NT2/D1 (cell line): Measurements from ENCODE around the gene KCNG2.

Experiments
- DNase-seq: peaks from one replicate; pipeline ENCODE4 v3.0.0-alpha.2; 2011; ENCODE audit warnings: low read depth, low spot score
- H3K27me3 ChIP-seq: 2 replicates; pipeline ENCODE4 v1.6.0; 2011; ENCODE audit warnings: mild to moderate bottlenecking; ENCODE audit not compliant: insufficient read length, insufficient read depth
- H3K36me3 ChIP-seq: 2 replicates; pipeline ENCODE4 v1.6.1; 2011; ENCODE audit warnings: mild to moderate bottlenecking, low read length, mixed read lengths; ENCODE audit not compliant: insufficient read depth, insufficient read length
- H3K4me1 ChIP-seq: 2 replicates; pipeline ENCODE4 v1.5.1; 2011; ENCODE audit not compliant: insufficient read depth, insufficient read length
- H3K4me3 ChIP-seq: 2 replicates; pipeline ENCODE4 v1.5.1; 2011; ENCODE audit warnings: low read depth; ENCODE audit not compliant: insufficient read length
- H3K9ac ChIP-seq: 2 replicates; pipeline ENCODE4 v1.6.0; 2011; ENCODE audit warnings: low read depth; ENCODE audit not compliant: insufficient read length
- H3K9me3 ChIP-seq: 2 replicates; pipeline ENCODE4 v1.5.1; 2011; ENCODE audit warnings: mild to moderate bottlenecking, low read length; ENCODE audit not compliant: insufficient read depth
- SUZ12 ChIP-seq: IDR thresholded peaks from 2 replicates; pipeline ENCODE4 v1.6.1; 2011; ENCODE audit not compliant: insufficient read length, insufficient read depth; ENCODE audit errors: extremely low read depth
- YY1 ChIP-seq: IDR thresholded peaks from 2 replicates; pipeline ENCODE4 v1.6.1; 2011; ENCODE audit not compliant: insufficient read length, insufficient read depth
- ZNF274 ChIP-seq: IDR thresholded peaks from 2 replicates; pipeline ENCODE4 v1.6.1; 2011; ENCODE audit warnings: mild to moderate bottlenecking, low read depth, low read length

KCNG2 gene

GRCh38 chr18:79926715-79927606 lies 129.2 kb downstream of the KCNG2 start:
- no peaks in the 10 kb centered on the region for H3K27me3 ChIP-seq
- no peak for DNase-seq
- peaks cover 28% of the 10 kb centered on the region for H3K9me3 ChIP-seq
- no peak overlapping the region for H3K9ac ChIP-seq
- no peak overlapping the region for H3K4me3 ChIP-seq
- peaks cover 5% of the 10 kb centered on the region for H3K4me1 ChIP-seq
- H3K36me3 ChIP-seq, result peaks cover 14% of the 10 kb centered on the region
- TF ChIP-seq ZNF274 (no peak), SUZ12 (no peak), YY1 (no peak)

DNA sequence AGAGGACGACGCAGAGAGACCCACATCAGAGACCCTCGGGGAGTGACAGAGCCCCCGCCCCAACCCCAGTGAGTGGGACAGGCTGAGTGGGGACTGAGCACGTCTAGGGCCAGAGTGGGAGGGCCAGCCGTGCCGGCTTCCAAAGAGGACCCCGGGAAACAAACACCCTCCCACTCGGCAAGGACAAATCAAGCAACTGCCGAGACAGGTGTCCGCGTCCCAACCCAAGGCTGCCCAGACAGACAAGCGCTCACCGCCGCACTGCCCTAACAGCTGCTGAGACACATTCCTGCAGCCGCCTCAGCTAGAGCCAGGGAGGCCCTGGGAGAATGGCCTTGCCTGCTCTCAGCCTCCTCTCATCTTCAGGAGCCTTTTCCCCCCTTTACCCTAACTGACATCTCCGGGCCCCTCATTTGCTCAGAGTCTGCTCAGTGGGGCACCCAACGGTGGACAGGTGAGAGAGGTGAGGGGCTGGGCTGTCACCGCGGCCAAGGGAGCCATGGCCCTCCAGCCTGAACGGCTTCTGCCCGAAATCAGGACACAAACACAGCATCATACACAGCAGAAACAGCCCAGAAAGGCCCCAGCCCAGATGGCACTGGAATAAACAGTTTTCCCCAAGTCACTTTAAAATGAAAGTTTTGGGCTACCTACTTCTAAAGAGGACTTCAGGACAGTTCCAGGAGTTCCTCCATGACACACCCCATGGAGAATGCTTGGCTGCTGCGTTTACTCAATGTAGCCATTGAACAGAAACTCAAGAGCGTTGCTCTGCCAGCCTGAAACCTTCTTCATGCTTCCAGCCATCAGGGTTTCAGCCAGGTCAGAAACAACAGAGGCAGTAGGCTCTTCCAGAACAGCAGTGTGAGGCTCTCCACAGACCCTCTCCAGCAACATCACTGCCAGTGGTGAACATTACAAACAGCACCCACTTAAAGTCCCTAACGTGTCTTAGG lies 130.1 kb downstream of the KCNG2 start:
- no peak for TF ChIP-seq SUZ12
- no peak for TF ChIP-seq YY1
- TF ChIP-seq ZNF274, result no peak

GRCh38 chr18:79928563-79928960 lies 130.8 kb downstream of the KCNG2 start:
- H3K4me1 ChIP-seq, result peaks cover 5% of the 10 kb centered on the region
- no peak overlapping the region for H3K9ac ChIP-seq
- TF ChIP-seq YY1, result no peak
- no peak for TF ChIP-seq SUZ12
- TF ChIP-seq ZNF274, result no peak
- H3K27me3 ChIP-seq, result no peaks in the 10 kb centered on the region
- DNase-seq, result no peak
- no peak overlapping the region for H3K4me3 ChIP-seq
- H3K36me3 ChIP-seq, result peaks cover 12% of the 10 kb centered on the region
- H3K9me3 ChIP-seq, result peaks cover 44% of the 10 kb centered on the region

More for the DNA sequence above, 130.1 kb downstream of the KCNG2 start:
- Histone ChIP-seq H3K27me3 (no peaks in the 10 kb centered on the region), H3K36me3 (peaks cover 14% of the 10 kb centered on the region), H3K9ac (no peak overlapping the region), H3K4me3 (no peak overlapping the region), H3K4me1 (peaks cover 5% of the 10 kb centered on the region), H3K9me3 (peaks cover 38% of the 10 kb centered on the region)
- no peak for DNase-seq

DNA sequence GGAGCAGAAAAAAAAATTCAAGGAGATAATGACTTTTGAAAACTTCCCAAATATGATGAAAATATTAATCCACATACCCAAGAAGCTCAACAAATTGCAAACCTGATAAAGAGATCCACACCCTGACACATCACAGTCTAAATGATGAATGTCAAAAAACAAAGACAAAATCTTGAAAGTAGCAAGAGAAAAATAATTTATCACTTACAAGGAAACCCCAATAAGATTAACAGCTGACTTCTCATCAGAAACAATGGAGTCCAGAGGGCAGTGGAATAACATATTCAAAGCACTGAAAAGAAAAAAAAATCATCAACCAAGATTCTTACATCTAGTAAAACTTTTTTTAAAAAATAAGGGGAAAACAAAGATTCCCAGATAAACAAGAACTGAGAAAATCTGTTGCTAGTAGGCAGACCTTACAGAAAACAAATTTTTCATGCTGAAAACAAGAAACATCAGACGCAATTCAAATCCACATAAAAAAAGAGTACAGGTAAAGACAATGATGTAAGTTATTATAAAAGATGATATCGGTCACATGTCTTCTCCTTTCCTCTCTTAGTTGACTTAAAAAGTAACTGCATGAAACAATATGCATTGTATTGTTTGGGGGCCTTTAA lies 132.4 kb downstream of the KCNG2 start:
- Histone ChIP-seq H3K36me3 (peaks cover 3% of the 10 kb centered on the region), H3K9ac (no peak overlapping the region), H3K27me3 (no peaks in the 10 kb centered on the region), H3K9me3 (peaks cover 45% of the 10 kb centered on the region), H3K4me1 (peaks cover 7% of the 10 kb centered on the region), H3K4me3 (no peak overlapping the region)
- TF ChIP-seq SUZ12, result no peak
- no peak for TF ChIP-seq YY1
- no peak for TF ChIP-seq ZNF274
- DNase-seq, result no peak

DNA sequence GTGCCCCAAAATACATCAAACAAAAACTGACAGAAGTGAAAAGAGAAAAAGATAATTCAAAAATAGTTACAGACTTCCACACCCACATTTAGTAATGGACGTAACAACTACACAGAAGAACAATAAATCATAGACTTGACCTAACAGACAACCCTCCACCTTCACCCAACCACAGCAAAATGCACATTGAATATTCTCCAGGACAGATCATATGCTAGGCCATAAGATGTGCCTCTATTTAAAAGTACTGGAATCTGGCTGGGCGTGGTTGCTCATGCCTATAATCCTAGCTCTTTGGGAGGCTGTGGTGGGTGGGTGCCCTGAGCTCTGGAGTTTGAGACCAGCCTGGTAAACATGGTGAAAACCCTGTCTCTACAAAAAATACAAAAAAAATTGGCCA lies 133.7 kb downstream of the KCNG2 start:
- H3K27me3 ChIP-seq, result no peaks in the 10 kb centered on the region
- H3K4me1 ChIP-seq, result peaks cover 5% of the 10 kb centered on the region
- H3K9me3 ChIP-seq, result peaks cover 45% of the 10 kb centered on the region
- no peak overlapping the region for H3K9ac ChIP-seq
- H3K36me3 ChIP-seq, result peaks cover 8% of the 10 kb centered on the region
- no peak for TF ChIP-seq YY1
- no peak for TF ChIP-seq SUZ12
- TF ChIP-seq ZNF274, result no peak
- no peak for DNase-seq
- H3K4me3 ChIP-seq, result no peak overlapping the region

DNA sequence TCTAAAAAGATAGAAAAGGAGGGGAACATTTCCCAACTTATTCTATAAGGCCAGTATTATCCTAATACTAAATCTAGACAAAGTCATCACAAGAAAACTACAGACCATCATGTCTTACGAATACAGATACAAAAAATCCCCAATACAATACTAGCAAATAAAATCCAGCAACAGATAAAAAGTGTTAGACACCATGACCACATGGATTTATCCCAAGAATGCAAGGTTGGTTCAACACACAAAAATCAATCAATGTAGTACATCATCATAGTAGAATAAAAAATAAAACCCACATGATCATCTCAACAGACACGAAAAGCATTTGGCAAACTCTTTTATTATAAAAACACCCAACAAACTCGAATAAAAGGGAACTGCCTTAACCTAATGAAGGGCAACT lies 135.2 kb downstream of the KCNG2 start:
- TF ChIP-seq ZNF274 (no peak), SUZ12 (no peak), YY1 (no peak)
- DNase-seq, result no peak
- H3K9ac ChIP-seq, result no peak overlapping the region
- peaks cover 2% of the 10 kb centered on the region for H3K4me1 ChIP-seq
- no peak overlapping the region for H3K4me3 ChIP-seq
- H3K27me3 ChIP-seq, result no peaks in the 10 kb centered on the region
- peaks cover 8% of the 10 kb centered on the region for H3K36me3 ChIP-seq
- H3K9me3 ChIP-seq, result peaks cover 45% of the 10 kb centered on the region

DNA sequence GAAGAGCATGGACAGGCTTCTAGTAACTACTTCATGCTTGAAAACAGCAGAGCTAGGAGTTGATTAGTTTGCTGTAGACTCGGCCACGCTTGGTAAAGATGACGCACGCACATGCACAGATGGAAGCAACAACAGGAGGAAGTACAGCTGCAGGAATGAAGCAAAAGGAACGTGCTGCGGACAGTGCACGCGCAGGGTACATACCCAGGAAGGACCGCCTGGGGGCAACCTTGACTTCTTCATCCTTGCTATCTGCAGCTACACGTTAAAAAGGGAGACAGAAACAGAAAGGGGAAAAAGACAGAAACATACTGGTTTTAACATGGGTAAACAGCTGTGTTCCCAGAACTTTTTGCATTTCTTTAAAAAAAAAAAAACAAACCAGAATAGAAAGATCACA lies 136.0 kb downstream of the KCNG2 start:
- DNase-seq, result no peak
- no peak overlapping the region for H3K4me3 ChIP-seq
- TF ChIP-seq SUZ12 (no peak), YY1 (no peak), ZNF274 (no peak)
- H3K27me3 ChIP-seq, result no peaks in the 10 kb centered on the region
- peaks cover 2% of the 10 kb centered on the region for H3K4me1 ChIP-seq
- no peak overlapping the region for H3K9ac ChIP-seq
- H3K9me3 ChIP-seq, result peaks cover 45% of the 10 kb centered on the region
- H3K36me3 ChIP-seq, result peaks cover 8% of the 10 kb centered on the region
